Muscle layer of colon (tissue), 2 donors: ENCODE data around the gene FBRSL1.
A peak's percentile ranks its signal among the peaks of the same experiment; 100 is the strongest.

Source experiments
- H3K27ac ChIP-seq: one replicate; pipeline ENCODE4 v1.7.0; 2013; ENCODE audit warnings: low read depth, mild to moderate bottlenecking, low read length, moderate library complexity
- H3K27me3 ChIP-seq, 2 donors: one replicate each; pipeline ENCODE4 v1.7.0; 2013; ENCODE audit warnings: low read length in 2 of 2, mild to moderate bottlenecking in 2 of 2; ENCODE audit not compliant: insufficient read depth in 2 of 2, control insufficient read depth in 1 of 2
- H3K36me3 ChIP-seq: one replicate; pipeline ENCODE4 v1.7.0; 2013; ENCODE audit warnings: mild to moderate bottlenecking, low read length; ENCODE audit not compliant: insufficient read depth
- H3K4me1 ChIP-seq: one replicate; pipeline ENCODE4 v1.7.0; 2013; ENCODE audit warnings: mild to moderate bottlenecking, low read length; ENCODE audit not compliant: insufficient read depth
- H3K4me3 ChIP-seq, 2 donors: one replicate each; pipeline ENCODE4 v1.7.0; 2013; ENCODE audit warnings: low read length in 2 of 2, low read depth in 1 of 2, mild to moderate bottlenecking in 1 of 2, moderate library complexity in 1 of 2
- H3K9ac ChIP-seq: one replicate; pipeline ENCODE4 v1.7.0; 2013; ENCODE audit warnings: low read length
- H3K9me3 ChIP-seq: one replicate; pipeline ENCODE4 v1.7.0; 2013; ENCODE audit warnings: mild to moderate bottlenecking, low read length
- donor health status: abdominal sarcoma.
- donor health status: Adenocarcinoma of cecum.

FBRSL1 gene

GRCh38 chr12:132556801-132557200, 66.8 kb downstream of the FBRSL1 start:
- peaks cover 6% of the 10 kb centered on the region for H3K4me1 ChIP-seq
- no peak overlapping the region for H3K4me3 ChIP-seq
- H3K9ac ChIP-seq: no peak overlapping the region
- no peaks in the 10 kb centered on the region for H3K27me3 ChIP-seq
- no peaks in the 10 kb centered on the region for H3K9me3 ChIP-seq
- no peaks in the 10 kb centered on the region for H3K36me3 ChIP-seq
- no peak overlapping the region for H3K27ac ChIP-seq

- Histone ChIP-seq H3K36me3 (no peaks in the 10 kb centered on the region), H3K27me3 (no peaks in the 10 kb centered on the region), H3K27ac (no peak overlapping the region), H3K9ac (no peak overlapping the region), H3K4me3 (no peak overlapping the region), H3K4me1 (peaks cover 6% of the 10 kb centered on the region), H3K9me3 (no peaks in the 10 kb centered on the region)
Measured at GRCh38 chr12:132557291-132558015, 67.5 kb downstream of the FBRSL1 start.

- H3K27ac ChIP-seq: no peak overlapping the region
- H3K9ac ChIP-seq: no peak overlapping the region
- H3K4me1 ChIP-seq: peaks cover 6% of the 10 kb centered on the region
- no peak overlapping the region for H3K4me3 ChIP-seq
- no peaks in the 10 kb centered on the region for H3K36me3 ChIP-seq
- H3K9me3 ChIP-seq: no peaks in the 10 kb centered on the region
- H3K27me3 ChIP-seq: no peaks in the 10 kb centered on the region
Measured at GRCh38 chr12:132558042-132558856, 68.3 kb downstream of the FBRSL1 start.

- Histone ChIP-seq H3K4me3 (peak overlapping the region in 1 of 2 donors; percentile 27), H3K4me1 (peaks cover 6% of the 10 kb centered on the region), H3K27ac (no peak overlapping the region), H3K36me3 (no peaks in the 10 kb centered on the region), H3K9ac (no peak overlapping the region), H3K9me3 (no peaks in the 10 kb centered on the region), H3K27me3 (no peaks in the 10 kb centered on the region)
Measured at GRCh38 chr12:132558861-132559623, 69.1 kb downstream of the FBRSL1 start.

- no peaks in the 10 kb centered on the region for H3K36me3 ChIP-seq
- H3K4me1 ChIP-seq: peaks cover 6% of the 10 kb centered on the region
- H3K4me3 ChIP-seq: peak overlapping the region; percentile 27
- no peak overlapping the region for H3K9ac ChIP-seq
- H3K27me3 ChIP-seq: no peaks in the 10 kb centered on the region
- no peaks in the 10 kb centered on the region for H3K9me3 ChIP-seq
- no peak overlapping the region for H3K27ac ChIP-seq
Measured at GRCh38 chr12:132559652-132560363, 69.9 kb downstream of the FBRSL1 start.

- Histone ChIP-seq H3K9me3 (no peaks in the 10 kb centered on the region), H3K4me1 (peaks cover 6% of the 10 kb centered on the region), H3K9ac (no peak overlapping the region), H3K27me3 (no peaks in the 10 kb centered on the region), H3K36me3 (no peaks in the 10 kb centered on the region), H3K4me3 (peak overlapping the region; percentile 25 to 27), H3K27ac (no peak overlapping the region)
Measured at GRCh38 chr12:132560364-132560613, 70.3 kb downstream of the FBRSL1 start.

GRCh38 chr12:132560614-132561426, 70.9 kb downstream of the FBRSL1 start:
- Histone ChIP-seq H3K9ac (no peak overlapping the region), H3K27ac (no peak overlapping the region), H3K9me3 (no peaks in the 10 kb centered on the region), H3K27me3 (no peaks in the 10 kb centered on the region), H3K4me1 (peaks cover 6% of the 10 kb centered on the region), H3K36me3 (no peaks in the 10 kb centered on the region), H3K4me3 (peak overlapping the region in 1 of 2 donors; percentile 27)
